A673 (cell line): ENCODE data around the gene KLHL5. TPM values are rescaled to one million over a fixed set of nuclear protein-coding genes. Genes with fewer than 3 reads are reported as not detected.

Experiments used
- BruUV-seq: library from RNA; stranded (reverse); fragments of 400-500 nt; replicated peaks from 2 replicates; lab custom pipeline; 2021; lab: Mats Ljungman, UMichigan
- CTCF ChIA-PET: fragments of 300-600 bp; sonication (Branson Sonifier 250); formaldehyde crosslinking; loops from one replicate; lab custom pipeline; 2022; ENCODE audit warnings: antibody characterized with exemption; lab: Charles Lee
- POLR2A ChIA-PET: fragments of 300-600 bp; sonication (Branson Sonifier 250); formaldehyde crosslinking; loops from one replicate; lab custom pipeline; 2022; ENCODE audit warnings: antibody characterized with exemption; ENCODE audit not compliant: low non-redundant PET; lab: Charles Lee
- DNase-seq: peaks from one replicate; pipeline ENCODE4 v3.0.0-alpha.2; 2015; ENCODE audit warnings: low spot score
- H3K27ac ChIP-seq: fragments of 200-600 bp; sonication (generic); 2 replicates; pipeline ENCODE4 v1.5.1; 2016; ENCODE audit warnings: mixed run types, low read depth, mild to moderate bottlenecking, mixed read lengths, antibody characterized with exemption, low read length; ENCODE audit not compliant: poor library complexity, severe bottlenecking
- H3K27me3 ChIP-seq: fragments of 200-600 bp; sonication (generic); replicated peaks from 2 replicates; pipeline ENCODE4 v1.6.1; 2017; ENCODE audit warnings: mixed run types, low read depth, mild to moderate bottlenecking, mixed read lengths, antibody characterized with exemption, low read length; ENCODE audit not compliant: insufficient read depth, poor library complexity
- H3K36me3 ChIP-seq: fragments of 200-600 bp; sonication (generic); 2 replicates; pipeline ENCODE4 v1.6.1; 2016; ENCODE audit warnings: mixed run types, mild to moderate bottlenecking, mixed read lengths, antibody characterized with exemption, low read length; ENCODE audit not compliant: insufficient read depth, poor library complexity, severe bottlenecking
- H3K4me1 ChIP-seq: fragments of 200-600 bp; sonication (generic); 2 replicates; pipeline ENCODE4 v1.6.1; 2017; ENCODE audit warnings: mixed run types, mild to moderate bottlenecking, mixed read lengths, antibody characterized with exemption, low read length; ENCODE audit not compliant: insufficient read depth, poor library complexity, severe bottlenecking
- H3K4me3 ChIP-seq: fragments of 200-600 bp; sonication (generic); 2 replicates; pipeline ENCODE4 v1.5.1; 2016; ENCODE audit warnings: low read depth, mixed run types, mild to moderate bottlenecking, mixed read lengths, low read length; ENCODE audit not compliant: poor library complexity, severe bottlenecking
- H3K9me3 ChIP-seq: fragments of 200-600 bp; sonication (generic); 2 replicates; pipeline ENCODE4 v1.6.1; 2016; ENCODE audit warnings: mixed run types, low read depth, mild to moderate bottlenecking, mixed read lengths, antibody characterized with exemption, low read length; ENCODE audit not compliant: poor library complexity, severe bottlenecking
- CTCF ChIP-seq: fragments of 300-800, 200-600 bp; sonication (generic); conservative IDR thresholded peaks from 2 replicates; pipeline ENCODE4 v1.5.1; 2017; ENCODE audit warnings: low read depth, mild to moderate bottlenecking, antibody characterized with exemption, low read length, moderate library complexity, mixed read lengths
- EZH2 ChIP-seq: fragments of 200-600 bp; sonication (generic); IDR thresholded peaks from 2 replicates; pipeline ENCODE4 v1.6.1; 2017; ENCODE audit warnings: borderline replicate concordance, low read depth, mild to moderate bottlenecking, mixed read lengths, antibody characterized with exemption, low read length; ENCODE audit not compliant: poor library complexity, severe bottlenecking
- intact Hi-C: fragments of 100-400 bp; cut with micrococcal nuclease; formaldehyde crosslinking; loops from one replicate; pipeline ENCODE4 v1.10.0; 2022; ENCODE audit not compliant: unreplicated experiment
- total RNA-seq: library from RNA; stranded (reverse); gene quantifications from 2 replicates; pipeline ENCODE4 v1.2.3, GENCODE V29; 2021

Gene KLHL5
- total RNA-seq, 1 experiment from 2014 or later, result 21.6 TPM

- POLR2A ChIA-PET, result no interaction called here
- Histone ChIP-seq H3K9me3 (no peaks in the 10 kb centered on the region), H3K27ac (no peak overlapping the region), H3K4me1 (no peaks in the 10 kb centered on the region), H3K36me3 (no peaks in the 10 kb centered on the region), H3K4me3 (no peak overlapping the region), H3K27me3 (no peaks in the 10 kb centered on the region)
- intact Hi-C loops, result no loop called here
- CTCF ChIA-PET, result no interaction called here
- DNase-seq, result no peak
- no TSS peak for BruUV-seq
- TF ChIP-seq EZH2, result no peak
- TF ChIP-seq CTCF, result no peak
Measured at GRCh38 chr4:39066371-39066770, 4.3 kb downstream of the KLHL5 start.

- TF ChIP-seq CTCF (no peak), EZH2 (no peak)
- Histone ChIP-seq H3K27me3 (no peaks in the 10 kb centered on the region), H3K9me3 (no peaks in the 10 kb centered on the region), H3K27ac (no peak overlapping the region), H3K4me1 (no peaks in the 10 kb centered on the region), H3K36me3 (no peaks in the 10 kb centered on the region), H3K4me3 (no peak overlapping the region)
- intact Hi-C loops, result no loop called here
- no peak for DNase-seq
- ChIA-PET POLR2A (no interaction called here), CTCF (no interaction called here)
- no TSS peak for BruUV-seq
Measured at GRCh38 chr4:39067031-39067430, 5.0 kb downstream of the KLHL5 start.

GRCh38 chr4:39067451-39067850, 5.4 kb downstream of the KLHL5 start:
- no peak for DNase-seq
- ChIA-PET CTCF (no interaction called here), POLR2A (no interaction called here)
- Histone ChIP-seq H3K27ac (no peak overlapping the region), H3K9me3 (no peaks in the 10 kb centered on the region), H3K36me3 (no peaks in the 10 kb centered on the region), H3K4me3 (no peak overlapping the region), H3K27me3 (no peaks in the 10 kb centered on the region), H3K4me1 (no peaks in the 10 kb centered on the region)
- TF ChIP-seq CTCF (no peak), EZH2 (no peak)
- BruUV-seq, result no TSS peak
- intact Hi-C loops, result no loop called here
